ENCODE measurements around the gene PSEN2. TPM values are rescaled to one million over a fixed set of nuclear protein-coding genes. Genes with fewer than 3 reads are reported as not detected.
"Not testable (repeated sequence)": the region's sequence is repeated elsewhere in the genome, so short reads cannot be mapped to it uniquely, and the experiment has no call there.

PSEN2 gene
- 16.7 and 25.2 TPM in 2 replicates for total RNA-seq

DNA sequence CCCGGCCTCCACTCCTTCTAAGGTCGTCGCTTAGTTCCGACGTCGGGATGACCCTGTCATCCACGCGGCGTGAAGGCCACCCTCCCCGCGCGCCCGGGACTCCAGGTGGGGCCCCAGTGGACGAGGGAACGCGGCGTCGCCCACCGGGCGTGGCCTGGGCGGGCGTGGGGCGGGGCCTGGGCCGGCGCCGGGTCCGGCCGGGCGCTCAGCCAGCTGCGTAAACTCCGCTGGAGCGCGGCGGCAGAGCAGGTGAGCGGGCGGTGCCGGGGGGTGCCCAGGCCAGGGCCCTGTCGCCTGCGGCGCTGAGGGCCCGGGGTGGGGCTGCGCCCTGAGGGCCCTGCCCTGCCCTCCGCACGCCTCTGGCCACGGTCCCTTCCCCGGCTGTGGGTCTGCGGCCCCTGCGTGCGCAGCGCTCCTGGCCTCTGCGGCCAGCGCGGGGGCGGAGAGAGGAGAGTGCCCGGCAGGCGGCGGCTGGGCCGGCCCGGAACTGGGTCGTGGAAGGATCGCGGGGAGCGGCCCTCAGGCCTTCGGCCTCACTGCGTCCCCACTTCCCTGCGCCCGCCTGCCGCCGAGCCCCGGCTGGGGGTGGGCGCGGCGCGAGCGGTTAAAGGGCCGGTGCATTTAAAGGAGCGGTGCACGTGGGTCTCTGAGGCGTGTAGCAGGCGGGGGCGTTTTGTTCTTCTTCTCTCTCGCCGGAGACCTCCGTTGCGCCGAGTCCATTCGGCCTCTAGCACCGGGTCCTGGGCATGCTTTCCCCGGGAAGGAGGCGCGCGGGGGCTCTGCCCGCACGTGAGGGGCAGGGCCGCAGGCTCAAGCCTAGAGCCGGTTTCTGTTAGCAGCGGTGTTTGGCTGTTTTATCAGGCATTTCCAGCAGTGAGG is at the start of gene PSEN2:
Gene PSEN2, plus strand, starts transcription at position 216 of the 879 bp plus-strand sequence. CDS start 11,292 bp downstream, outside the sequence.
- DNase-seq (ENCODE audit: extremely low read depth, low read depth, low spot score): no peak

GRCh38 chr1:226820941-226821718 is 49.3 kb upstream of the PSEN2 start:
- DNase-seq (ENCODE audit: extremely low read depth, low read depth, low spot score): peak; percentile 94

DNA sequence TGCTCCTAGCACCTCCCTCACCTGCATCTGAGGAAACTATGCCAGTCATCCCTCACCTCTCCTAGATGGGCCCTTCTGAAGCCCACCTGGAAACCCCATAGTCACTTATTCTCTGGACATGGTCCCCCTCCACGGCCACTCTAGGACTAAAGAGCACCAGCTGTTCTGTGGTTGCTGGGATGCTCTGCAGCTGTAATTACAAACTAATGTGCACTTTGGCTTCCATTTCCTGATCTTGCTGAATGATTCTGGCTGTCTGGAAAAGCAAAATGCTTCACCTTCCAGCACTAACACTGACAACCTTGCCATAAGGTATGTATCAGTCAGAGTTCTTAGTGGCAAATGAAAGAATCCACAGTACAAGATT is 48.7 kb upstream of the PSEN2 start:
- no peak for DNase-seq (ENCODE audit: extremely low read depth, low read depth, low spot score)

DNA sequence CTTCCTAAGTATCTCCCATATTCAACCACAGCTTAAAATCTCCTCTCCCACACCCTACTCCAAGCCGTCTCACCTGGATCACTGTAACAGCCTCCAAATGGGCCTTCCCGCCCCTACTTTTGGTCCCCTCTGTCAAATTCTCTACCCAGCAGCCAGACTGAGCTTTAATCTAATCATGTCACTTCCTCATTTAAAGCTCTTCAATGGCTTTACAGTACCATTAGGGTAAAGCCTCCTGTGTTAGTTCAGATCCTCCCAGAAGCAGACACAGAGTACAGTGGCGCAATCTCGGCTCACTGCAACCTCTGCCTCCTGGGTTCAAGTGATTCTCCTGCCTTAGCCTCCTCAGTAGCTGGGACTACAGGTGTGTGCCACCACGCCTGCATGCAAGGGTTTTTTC is 46.8 kb upstream of the PSEN2 start:
- DNase-seq (ENCODE audit: extremely low read depth, low read depth, low spot score): no peak

GRCh38 chr1:226825037-226825745 is 45.2 kb upstream of the PSEN2 start:
- DNase-seq (ENCODE audit: extremely low read depth, low read depth, low spot score): no peak

GRCh38 chr1:226825746-226826100 is 44.7 kb upstream of the PSEN2 start:
- DNase-seq (ENCODE audit: extremely low read depth, low read depth, low spot score): no peak

GRCh38 chr1:226826479-226827261 is 43.7 kb upstream of the PSEN2 start:
- no peak for DNase-seq (ENCODE audit: extremely low read depth, low read depth, low spot score)

GRCh38 chr1:226827458-226827857 is 43.0 kb upstream of the PSEN2 start:
- no peak for DNase-seq (ENCODE audit: extremely low read depth, low read depth, low spot score)

DNA sequence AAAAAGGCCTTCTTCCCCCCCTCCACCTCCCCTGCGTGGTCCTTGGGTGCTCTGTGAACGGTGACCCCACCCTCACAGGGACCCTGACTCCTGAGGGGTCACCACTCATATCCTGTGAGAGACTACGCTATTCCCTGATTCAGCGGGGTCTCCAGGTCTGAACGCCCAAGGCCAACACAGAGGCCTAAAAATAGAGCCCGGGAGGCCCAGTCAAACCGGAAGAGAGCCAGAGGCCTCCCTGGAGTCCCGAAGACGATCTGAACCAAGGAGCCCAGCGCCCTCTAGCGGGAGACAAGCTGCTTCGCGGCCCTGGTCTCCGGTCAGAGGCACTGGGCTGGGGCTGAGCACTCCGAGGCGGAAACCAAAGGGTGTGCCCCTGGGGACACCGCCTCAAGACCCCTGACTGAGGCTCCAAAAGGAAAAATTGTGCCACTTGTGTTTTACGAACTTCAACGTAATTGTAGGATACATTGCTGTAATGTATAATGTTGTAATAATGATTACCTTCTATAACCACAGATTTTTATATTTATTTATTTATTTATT is 42.4 kb upstream of the PSEN2 start:
- peak; percentile 72 for DNase-seq (ENCODE audit: extremely low read depth, low read depth, low spot score)

GRCh38 chr1:226829105-226829504 is 41.3 kb upstream of the PSEN2 start:
- no peak for DNase-seq (ENCODE audit: extremely low read depth, low read depth, low spot score)

DNA sequence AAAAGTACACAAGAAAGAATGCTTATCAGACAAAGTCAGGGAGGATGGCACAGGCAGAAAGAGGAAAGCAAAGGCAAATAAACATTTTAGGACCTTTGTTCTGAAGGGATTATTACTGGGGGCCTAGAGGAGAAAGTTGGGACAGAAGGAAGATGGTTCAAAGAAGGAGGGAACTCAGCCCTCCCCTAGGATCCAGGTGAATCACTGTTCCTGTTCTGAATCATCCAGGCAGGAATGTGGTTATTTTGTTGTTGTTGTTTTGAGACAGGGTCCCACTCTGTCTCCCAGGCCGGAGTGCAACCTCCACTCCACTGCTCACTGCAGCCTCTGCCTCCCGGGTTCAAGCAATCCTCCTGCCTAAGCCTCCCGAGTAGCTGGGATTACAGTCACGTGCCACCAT is 38.5 kb upstream of the PSEN2 start:
- no peak for DNase-seq (ENCODE audit: extremely low read depth, low read depth, low spot score)

- no peak for DNase-seq (ENCODE audit: extremely low read depth, low read depth, low spot score)
Measured at GRCh38 chr1:226832613-226833012, 37.8 kb upstream of the PSEN2 start.

DNA sequence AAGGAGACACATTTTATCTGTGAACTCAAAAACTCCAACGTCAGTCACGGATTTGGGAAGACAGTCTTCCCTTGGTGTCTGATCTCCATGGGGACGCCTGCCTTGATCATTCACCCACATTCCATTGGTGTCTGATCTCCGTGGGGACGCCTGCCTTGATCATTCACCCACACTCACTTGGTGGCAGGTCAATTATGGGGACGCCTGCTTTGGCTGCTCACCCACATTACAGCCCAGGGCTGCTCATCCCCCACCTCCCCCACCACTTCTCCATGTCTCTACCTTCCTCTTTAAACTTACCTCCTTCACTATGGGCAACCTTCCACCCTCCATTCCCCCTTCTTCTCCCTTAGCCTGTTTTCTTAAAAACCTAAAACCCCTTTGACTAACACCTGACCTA is 36.2 kb upstream of the PSEN2 start:
- not testable (repeated sequence) for DNase-seq (ENCODE audit: extremely low read depth, low read depth, low spot score)

DNA sequence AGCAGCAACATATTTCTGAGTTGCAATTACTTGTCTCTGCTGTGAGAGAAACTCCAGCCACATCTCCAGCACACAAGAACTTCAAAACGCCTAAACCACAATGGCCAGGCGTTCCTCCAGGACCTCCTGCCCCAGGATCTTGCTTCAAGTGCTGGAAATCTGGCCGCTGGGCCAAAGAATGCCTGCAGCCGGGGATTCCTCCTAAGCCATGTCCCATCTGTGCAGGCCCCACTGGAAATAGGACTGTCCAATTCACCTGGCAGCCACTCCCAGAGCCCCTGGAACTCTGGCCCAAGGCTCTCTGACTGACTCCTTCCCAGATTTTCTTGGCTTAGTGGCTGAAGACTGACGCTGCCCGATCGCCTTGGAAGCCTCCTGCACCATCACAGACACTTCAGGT is 35.0 kb upstream of the PSEN2 start:
- DNase-seq (ENCODE audit: extremely low read depth, low read depth, low spot score): not testable (repeated sequence)

- DNase-seq (ENCODE audit: extremely low read depth, low read depth, low spot score): not testable (repeated sequence)
Measured at GRCh38 chr1:226837966-226838365, 32.5 kb upstream of the PSEN2 start.

- DNase-seq (ENCODE audit: extremely low read depth, low read depth, low spot score): no peak
Measured at GRCh38 chr1:226838456-226838855, 32.0 kb upstream of the PSEN2 start.

GRCh38 chr1:226845624-226846023 is 24.8 kb upstream of the PSEN2 start:
- no peak for DNase-seq (ENCODE audit: extremely low read depth, low read depth, low spot score)

- no peak for DNase-seq (ENCODE audit: extremely low read depth, low read depth, low spot score)
Measured at GRCh38 chr1:226846786-226847185, 23.6 kb upstream of the PSEN2 start.

GRCh38 chr1:226854548-226854947 is 15.9 kb upstream of the PSEN2 start:
- DNase-seq (ENCODE audit: extremely low read depth, low read depth, low spot score): not testable (repeated sequence)

GRCh38 chr1:226862890-226863289 is 7.5 kb upstream of the PSEN2 start:
- no peak for DNase-seq (ENCODE audit: extremely low read depth, low read depth, low spot score)
